GM12878 (cell line): ENCODE data around the gene RGS6.

ENCODE experiments used
- BRCA1 ChIP-seq: IDR thresholded peaks from 2 replicates; pipeline ENCODE4 v1.6.1; 2011; ENCODE audit warnings: low read depth, low read length, improper control_type of control experiment
- MTA2 ChIP-seq: fragments of 450-650 bp; IDR thresholded peaks from 2 replicates; pipeline ENCODE4 v1.6.1; 2016; ENCODE audit warnings: low read depth, mild to moderate bottlenecking, moderate library complexity
- POLR2AphosphoS5 ChIP-seq: IDR thresholded peaks from 2 replicates; pipeline ENCODE4 v1.6.1; 2011; ENCODE audit warnings: mild to moderate bottlenecking, low read length, inconsistent platforms
- SMC3 ChIP-seq: IDR thresholded peaks from 2 replicates; pipeline ENCODE4 v1.6.1; 2011; ENCODE audit warnings: low read length, improper control_type of control experiment, borderline replicate concordance
- SP1 ChIP-seq: IDR thresholded peaks from one replicate; pipeline ENCODE4 v1.6.1; 2011; ENCODE audit warnings: low read depth, low read length
- ZNF207 ChIP-seq: fragments of 450-650 bp; IDR thresholded peaks from 2 replicates; pipeline ENCODE4 v1.6.1; 2014; ENCODE audit warnings: antibody characterized with exemption, mild to moderate bottlenecking, borderline replicate concordance
- ZNF217 ChIP-seq: fragments of 450-650 bp; IDR thresholded peaks from 2 replicates; pipeline ENCODE4 v1.6.1; 2017; ENCODE audit warnings: antibody characterized with exemption, mild to moderate bottlenecking
- TF ChIP-seq, protein P1 (sequence below), 3 experiments: IDR thresholded peaks in 2 of 3; conservative IDR thresholded peaks in 1 of 3; 2 replicates each; pipeline ENCODE4 v1.5.1; 2011; ENCODE audit warnings: low read depth in 3 of 3, low read length in 3 of 3, mild to moderate bottlenecking in 3 of 3, control low read depth in 2 of 3, moderate library complexity in 2 of 3, inconsistent platforms in 1 of 3, mixed read lengths in 1 of 3; ENCODE audit not compliant: control insufficient read depth in 2 of 3, insufficient read depth in 1 of 3; ENCODE audit errors: extremely low read depth in 1 of 3
- TF ChIP-seq, protein P2 (sequence below): IDR thresholded peaks from 2 replicates; pipeline ENCODE4 v1.6.1; 2011; ENCODE audit warnings: low read depth, mild to moderate bottlenecking, low read length, moderate library complexity, borderline replicate concordance; ENCODE audit errors: extremely low read depth

DNA sequence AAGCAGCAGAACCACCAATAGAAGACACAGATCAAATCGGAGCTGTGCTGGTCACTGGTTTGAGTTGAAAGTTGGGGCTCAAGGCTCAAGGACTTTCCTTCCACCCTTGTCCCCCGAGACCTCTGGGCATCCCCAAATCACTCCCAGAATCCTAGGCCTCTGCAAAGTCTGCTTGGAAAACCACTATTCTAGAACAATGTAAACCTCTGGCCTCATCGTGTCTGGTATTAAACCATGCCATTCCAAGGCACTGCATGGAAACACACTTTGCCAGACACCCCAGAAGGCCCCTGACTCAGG is 673.6 kb downstream of the RGS6 start:
- TF ChIP-seq, protein P1, sequence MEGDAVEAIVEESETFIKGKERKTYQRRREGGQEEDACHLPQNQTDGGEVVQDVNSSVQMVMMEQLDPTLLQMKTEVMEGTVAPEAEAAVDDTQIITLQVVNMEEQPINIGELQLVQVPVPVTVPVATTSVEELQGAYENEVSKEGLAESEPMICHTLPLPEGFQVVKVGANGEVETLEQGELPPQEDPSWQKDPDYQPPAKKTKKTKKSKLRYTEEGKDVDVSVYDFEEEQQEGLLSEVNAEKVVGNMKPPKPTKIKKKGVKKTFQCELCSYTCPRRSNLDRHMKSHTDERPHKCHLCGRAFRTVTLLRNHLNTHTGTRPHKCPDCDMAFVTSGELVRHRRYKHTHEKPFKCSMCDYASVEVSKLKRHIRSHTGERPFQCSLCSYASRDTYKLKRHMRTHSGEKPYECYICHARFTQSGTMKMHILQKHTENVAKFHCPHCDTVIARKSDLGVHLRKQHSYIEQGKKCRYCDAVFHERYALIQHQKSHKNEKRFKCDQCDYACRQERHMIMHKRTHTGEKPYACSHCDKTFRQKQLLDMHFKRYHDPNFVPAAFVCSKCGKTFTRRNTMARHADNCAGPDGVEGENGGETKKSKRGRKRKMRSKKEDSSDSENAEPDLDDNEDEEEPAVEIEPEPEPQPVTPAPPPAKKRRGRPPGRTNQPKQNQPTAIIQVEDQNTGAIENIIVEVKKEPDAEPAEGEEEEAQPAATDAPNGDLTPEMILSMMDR (IDR thresholded peaks at IDR 0.05 in 2 of 3, conservative IDR thresholded peaks at IDR 0.05 in 1 of 3; ENCODE audit: control insufficient read depth in 2 of 3, extremely low read depth in 1 of 3, insufficient read depth in 1 of 3, low read depth in 3 of 3, low read length in 3 of 3): no peak
- TF ChIP-seq, protein P2, sequence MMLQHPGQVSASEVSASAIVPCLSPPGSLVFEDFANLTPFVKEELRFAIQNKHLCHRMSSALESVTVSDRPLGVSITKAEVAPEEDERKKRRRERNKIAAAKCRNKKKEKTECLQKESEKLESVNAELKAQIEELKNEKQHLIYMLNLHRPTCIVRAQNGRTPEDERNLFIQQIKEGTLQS: no peak
- TF ChIP-seq POLR2AphosphoS5 (no peak), BRCA1 (no peak), ZNF217 (no peak), MTA2 (no peak), SMC3 (no peak), ZNF207 (no peak), SP1 (no peak)
